HL-60 (cell line): ENCODE measurements around the gene MLYCD.

Source experiments
- CTCF ChIP-seq: IDR thresholded peaks from one replicate; pipeline ENCODE4 v1.5.1; 2011; ENCODE audit warnings: low read length, control low read depth, inconsistent platforms; ENCODE audit not compliant: insufficient read depth
- POLR2AphosphoS5 ChIP-seq: IDR thresholded peaks from 2 replicates; pipeline ENCODE4 v1.6.1; 2012; ENCODE audit warnings: low read depth

- TF ChIP-seq POLR2AphosphoS5 (no peak), CTCF (no peak)
Measured at GRCh38 chr16:83898463-83899271, at the start of gene MLYCD.
